Testis (tissue), 2 donors: ENCODE measurements around the gene PLCD1.

Experiments
- CTCF ChIP-seq, 3 experiments: fragments of 450-650 bp in 2 of 3; fragments of 200-600 bp in 1 of 3; sonication (generic) in 1 of 3; IDR thresholded peaks; one replicate each; pipeline ENCODE4 v1.5.1; 2016 to 2019; ENCODE audit warnings: antibody characterized with exemption in 3 of 3, mild to moderate bottlenecking in 2 of 3, moderate library complexity in 1 of 3
- POLR2A ChIP-seq: fragments of 450-650 bp; IDR thresholded peaks from one replicate; pipeline ENCODE4 v1.6.1; 2017; ENCODE audit warnings: antibody characterized with exemption, mild to moderate bottlenecking, moderate library complexity

- no peak for TF ChIP-seq CTCF (IDR thresholded peaks at IDR 0.05)
- TF ChIP-seq POLR2A: no peak
Measured at GRCh38 chr3:37970802-37971201, 58.6 kb downstream of the PLCD1 start.
